ENCODE results near the gene PLOD1. TPM values are rescaled to one million over a fixed set of nuclear protein-coding genes. Genes with fewer than 3 reads are reported as not detected.

Gene PLOD1
- total and polyA plus RNA-seq, 5 donors from 2014 or later, result 2.2 to 6.6 (median 3.2) TPM

DNA sequence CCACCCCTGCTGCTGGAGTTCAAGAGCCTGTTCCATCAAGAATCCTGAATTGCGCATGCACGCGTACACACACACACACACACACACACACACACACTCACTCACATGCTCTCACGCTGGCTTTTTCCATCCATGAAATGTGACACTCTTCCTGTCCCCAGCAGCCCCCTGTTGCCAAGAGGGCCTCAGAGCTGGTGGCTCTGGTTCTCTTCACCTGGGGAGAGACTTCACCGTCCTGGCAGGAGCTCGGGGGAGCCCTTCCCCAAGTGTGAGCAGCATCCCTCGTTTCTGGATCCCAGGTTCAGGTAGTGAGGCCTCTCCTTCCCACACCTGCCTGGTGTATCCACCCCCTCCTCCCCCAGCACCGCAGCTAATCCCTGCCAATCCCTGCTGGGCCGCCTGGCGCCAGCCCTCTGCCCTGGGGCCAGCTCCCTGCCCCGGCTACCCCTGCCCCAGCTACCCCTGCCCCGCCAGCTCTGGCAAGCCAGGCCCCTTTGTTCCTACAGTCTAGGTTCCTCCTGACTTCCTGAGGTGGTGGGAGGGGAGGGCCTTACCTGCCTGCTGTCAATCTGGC, 9.9 kb downstream of the PLOD1 start:
- H3K4me3 ChIP-seq (ENCODE audit: low read depth, low read length), result no peak overlapping the region
- DNase-seq (no peak), ATAC-seq (ENCODE audit: low read depth in 2 of 2) (no peak)
- Mint-ChIP-seq H3K9me3 (no peaks in the 10 kb centered on the region), H3K4me3 (no peak overlapping the region), H3K27me3 (no peaks in the 10 kb centered on the region), H3K27ac (no peak overlapping the region), H3K36me3 (no peaks in the 10 kb centered on the region), H3K4me1 (no peaks in the 10 kb centered on the region)
- H3K36me3 ChIP-seq (ENCODE audit: control insufficient read depth, insufficient read depth, low read length), result no peaks in the 10 kb centered on the region
- no peak overlapping the region for H3K27ac ChIP-seq (ENCODE audit: insufficient read depth, low read length, poor library complexity, severe bottlenecking)
- no peaks in the 10 kb centered on the region for H3K9me3 ChIP-seq (ENCODE audit: control insufficient read depth in 2 of 2, low read length in 2 of 2)
- H3K27me3 ChIP-seq (ENCODE audit: control insufficient read depth, insufficient read depth, low read length), result no peaks in the 10 kb centered on the region
- H3K4me1 ChIP-seq (ENCODE audit: control insufficient read depth, insufficient read depth, low read length, poor library complexity, severe bottlenecking), result no peaks in the 10 kb centered on the region

- Histone ChIP-seq H3K9me3 (ENCODE audit: control insufficient read depth in 2 of 2, low read length in 2 of 2) (no peaks in the 10 kb centered on the region), H3K4me1 (ENCODE audit: control insufficient read depth, insufficient read depth, low read length, poor library complexity, severe bottlenecking) (no peaks in the 10 kb centered on the region), H3K27ac (ENCODE audit: insufficient read depth, low read length, poor library complexity, severe bottlenecking) (no peak overlapping the region), H3K36me3 (ENCODE audit: control insufficient read depth, insufficient read depth, low read length) (no peaks in the 10 kb centered on the region), H3K27me3 (ENCODE audit: control insufficient read depth, insufficient read depth, low read length) (no peaks in the 10 kb centered on the region), H3K4me3 (ENCODE audit: low read depth, low read length) (no peak overlapping the region)
- Mint-ChIP-seq H3K4me1 (no peaks in the 10 kb centered on the region), H3K27me3 (no peaks in the 10 kb centered on the region), H3K9me3 (no peaks in the 10 kb centered on the region), H3K36me3 (no peaks in the 10 kb centered on the region), H3K27ac (no peak overlapping the region), H3K4me3 (no peak overlapping the region)
- ATAC-seq (ENCODE audit: low read depth in 2 of 2) (no peak), DNase-seq (no peak)
Measured at GRCh38 chr1:11946647-11947046, 12.1 kb downstream of the PLOD1 start.

GRCh38 chr1:11948822-11949458, 14.4 kb downstream of the PLOD1 start:
- no peaks in the 10 kb centered on the region for H3K4me1 Mint-ChIP-seq
- Histone ChIP-seq H3K9me3 (ENCODE audit: control insufficient read depth in 2 of 2, low read length in 2 of 2) (no peaks in the 10 kb centered on the region), H3K4me3 (ENCODE audit: low read depth, low read length) (no peak overlapping the region), H3K27ac (ENCODE audit: insufficient read depth, low read length, poor library complexity, severe bottlenecking) (no peak overlapping the region), H3K36me3 (ENCODE audit: control insufficient read depth, insufficient read depth, low read length) (no peaks in the 10 kb centered on the region), H3K27me3 (ENCODE audit: control insufficient read depth, insufficient read depth, low read length) (no peaks in the 10 kb centered on the region), H3K4me1 (ENCODE audit: control insufficient read depth, insufficient read depth, low read length, poor library complexity, severe bottlenecking) (no peaks in the 10 kb centered on the region)
- no peaks in the 10 kb centered on the region for H3K27me3 Mint-ChIP-seq
- no peaks in the 10 kb centered on the region for H3K9me3 Mint-ChIP-seq
- ATAC-seq (ENCODE audit: low read depth in 2 of 2) (no peak), DNase-seq (peak in 1 of 3 donors; percentile 25)
- H3K4me3 Mint-ChIP-seq, result no peak overlapping the region
- no peaks in the 10 kb centered on the region for H3K36me3 Mint-ChIP-seq
- H3K27ac Mint-ChIP-seq, result no peak overlapping the region

- Mint-ChIP-seq H3K4me3 (no peak overlapping the region), H3K36me3 (no peaks in the 10 kb centered on the region), H3K27me3 (no peaks in the 10 kb centered on the region), H3K27ac (no peak overlapping the region), H3K9me3 (no peaks in the 10 kb centered on the region), H3K4me1 (no peaks in the 10 kb centered on the region)
- no peaks in the 10 kb centered on the region for H3K36me3 ChIP-seq (ENCODE audit: control insufficient read depth, insufficient read depth, low read length)
- ATAC-seq (ENCODE audit: low read depth in 2 of 2) (no peak), DNase-seq (no peak)
- H3K27ac ChIP-seq (ENCODE audit: insufficient read depth, low read length, poor library complexity, severe bottlenecking), result no peak overlapping the region
- no peak overlapping the region for H3K4me3 ChIP-seq (ENCODE audit: low read depth, low read length)
- H3K9me3 ChIP-seq (ENCODE audit: control insufficient read depth in 2 of 2, low read length in 2 of 2), result no peaks in the 10 kb centered on the region
- no peaks in the 10 kb centered on the region for H3K4me1 ChIP-seq (ENCODE audit: control insufficient read depth, insufficient read depth, low read length, poor library complexity, severe bottlenecking)
- no peaks in the 10 kb centered on the region for H3K27me3 ChIP-seq (ENCODE audit: control insufficient read depth, insufficient read depth, low read length)
Measured at GRCh38 chr1:11951901-11952300, 17.4 kb downstream of the PLOD1 start.

DNA sequence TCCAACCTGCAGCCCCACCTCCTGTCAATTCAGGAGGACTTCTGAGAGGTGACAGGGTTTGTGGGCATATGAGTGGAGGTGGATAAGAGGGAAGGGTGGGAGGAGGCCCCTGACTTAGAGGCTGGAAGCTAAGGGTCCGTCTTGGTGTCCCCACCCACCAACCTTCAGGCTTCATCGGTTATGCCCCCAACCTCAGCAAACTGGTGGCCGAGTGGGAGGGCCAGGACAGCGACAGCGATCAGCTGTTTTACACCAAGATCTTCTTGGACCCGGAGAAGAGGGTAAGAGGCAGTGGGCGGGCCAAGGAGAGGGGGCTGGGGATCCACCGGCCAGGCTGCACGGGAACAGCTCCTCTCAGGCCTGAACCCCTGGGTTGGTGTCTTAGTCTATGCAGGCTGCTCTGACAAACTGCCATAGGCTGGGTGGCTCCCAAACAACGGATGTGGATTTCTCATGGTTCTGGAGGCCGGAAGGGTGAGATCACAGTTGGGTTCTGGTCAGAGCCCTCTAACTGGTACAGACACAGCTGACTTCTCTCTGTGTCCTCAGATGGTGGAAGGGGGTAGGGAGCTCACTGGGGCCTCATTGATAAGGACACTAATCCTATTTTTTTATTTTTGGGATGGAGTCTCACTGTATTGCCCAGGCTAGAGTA, 18.1 kb downstream of the PLOD1 start:
- DNase-seq (no peak), ATAC-seq (ENCODE audit: low read depth in 2 of 2) (no peak)
- no peak overlapping the region for H3K4me3 Mint-ChIP-seq
- Histone ChIP-seq H3K36me3 (ENCODE audit: control insufficient read depth, insufficient read depth, low read length) (no peaks in the 10 kb centered on the region), H3K4me1 (ENCODE audit: control insufficient read depth, insufficient read depth, low read length, poor library complexity, severe bottlenecking) (no peaks in the 10 kb centered on the region), H3K27ac (ENCODE audit: insufficient read depth, low read length, poor library complexity, severe bottlenecking) (no peak overlapping the region), H3K27me3 (ENCODE audit: control insufficient read depth, insufficient read depth, low read length) (no peaks in the 10 kb centered on the region), H3K9me3 (ENCODE audit: control insufficient read depth in 2 of 2, low read length in 2 of 2) (no peaks in the 10 kb centered on the region), H3K4me3 (ENCODE audit: low read depth, low read length) (no peak overlapping the region)
- no peaks in the 10 kb centered on the region for H3K9me3 Mint-ChIP-seq
- no peak overlapping the region for H3K27ac Mint-ChIP-seq
- H3K4me1 Mint-ChIP-seq, result no peaks in the 10 kb centered on the region
- peaks cover 5% of the 10 kb centered on the region for H3K36me3 Mint-ChIP-seq
- no peaks in the 10 kb centered on the region for H3K27me3 Mint-ChIP-seq

DNA sequence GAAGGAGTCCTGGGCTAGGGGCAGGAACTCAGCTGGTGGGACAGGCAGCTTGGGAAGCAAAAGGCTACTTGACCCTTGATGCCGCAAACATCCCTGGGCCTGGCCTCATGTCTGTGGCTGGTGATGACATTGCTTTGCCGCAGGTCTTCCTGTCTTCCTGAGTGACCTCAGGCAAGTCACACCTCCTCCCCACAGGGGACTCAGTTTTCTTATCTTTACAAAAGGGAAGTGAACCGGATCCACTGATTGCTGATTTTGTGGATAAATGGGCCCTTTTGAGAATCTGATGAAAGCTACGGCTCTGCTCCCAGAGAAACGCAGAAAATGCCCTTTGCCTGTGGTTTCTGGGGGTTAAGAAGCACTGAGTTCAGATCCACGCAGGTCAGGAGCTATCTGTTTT, 20.7 kb downstream of the PLOD1 start:
- Mint-ChIP-seq H3K36me3 (peaks cover 7% of the 10 kb centered on the region), H3K9me3 (peaks cover 0 to 2% (median 0%) of the 10 kb centered on the region in 7 donors), H3K4me1 (no peaks in the 10 kb centered on the region), H3K27ac (no peak overlapping the region), H3K4me3 (no peak overlapping the region), H3K27me3 (no peaks in the 10 kb centered on the region)
- H3K4me1 ChIP-seq (ENCODE audit: control insufficient read depth, insufficient read depth, low read length, poor library complexity, severe bottlenecking), result no peaks in the 10 kb centered on the region
- H3K36me3 ChIP-seq (ENCODE audit: control insufficient read depth, insufficient read depth, low read length), result no peaks in the 10 kb centered on the region
- DNase-seq, result no peak
- no peaks in the 10 kb centered on the region for H3K27me3 ChIP-seq (ENCODE audit: control insufficient read depth, insufficient read depth, low read length)
- no peak overlapping the region for H3K27ac ChIP-seq (ENCODE audit: insufficient read depth, low read length, poor library complexity, severe bottlenecking)
- no peaks in the 10 kb centered on the region for H3K9me3 ChIP-seq (ENCODE audit: control insufficient read depth in 2 of 2, low read length in 2 of 2)
- ATAC-seq (ENCODE audit: low read depth in 2 of 2), result no peak
- H3K4me3 ChIP-seq (ENCODE audit: low read depth, low read length), result no peak overlapping the region

DNA sequence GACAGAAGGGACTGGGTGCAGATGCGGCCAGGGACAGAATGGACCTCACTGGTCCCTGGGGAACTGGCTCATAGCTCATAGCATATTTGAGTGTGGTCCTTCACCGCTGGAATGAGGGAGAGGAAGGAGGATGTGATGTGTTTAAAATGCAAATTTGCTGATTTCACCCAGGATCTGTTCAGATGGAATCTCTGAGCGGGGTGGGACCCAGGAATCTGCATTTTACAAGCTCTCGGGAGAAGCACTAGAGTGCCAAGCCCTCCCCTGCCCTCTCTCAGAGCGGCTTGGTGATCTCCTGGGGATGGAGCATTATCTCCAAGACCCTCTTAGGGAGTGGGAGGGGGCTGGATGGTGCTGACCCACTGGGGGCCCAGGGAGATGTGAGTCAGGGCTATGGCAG, 22.9 kb downstream of the PLOD1 start:
- no peaks in the 10 kb centered on the region for H3K36me3 ChIP-seq (ENCODE audit: control insufficient read depth, insufficient read depth, low read length)
- no peak overlapping the region for H3K27ac ChIP-seq (ENCODE audit: insufficient read depth, low read length, poor library complexity, severe bottlenecking)
- Mint-ChIP-seq H3K36me3 (peaks cover 8% of the 10 kb centered on the region), H3K4me3 (no peak overlapping the region), H3K27ac (peak overlapping the region in 1 of 3 donors; percentile 59), H3K27me3 (no peaks in the 10 kb centered on the region), H3K4me1 (no peaks in the 10 kb centered on the region), H3K9me3 (peaks cover 0 to 2% (median 0%) of the 10 kb centered on the region in 7 donors)
- H3K4me1 ChIP-seq (ENCODE audit: control insufficient read depth, insufficient read depth, low read length, poor library complexity, severe bottlenecking), result no peaks in the 10 kb centered on the region
- no peak overlapping the region for H3K4me3 ChIP-seq (ENCODE audit: low read depth, low read length)
- ATAC-seq (ENCODE audit: low read depth in 2 of 2) (no peak), DNase-seq (no peak)
- no peaks in the 10 kb centered on the region for H3K27me3 ChIP-seq (ENCODE audit: control insufficient read depth, insufficient read depth, low read length)
- H3K9me3 ChIP-seq (ENCODE audit: control insufficient read depth in 2 of 2, low read length in 2 of 2), result no peaks in the 10 kb centered on the region

- Histone ChIP-seq H3K27ac (ENCODE audit: insufficient read depth, low read length, poor library complexity, severe bottlenecking) (no peak overlapping the region), H3K4me1 (ENCODE audit: control insufficient read depth, insufficient read depth, low read length, poor library complexity, severe bottlenecking) (no peaks in the 10 kb centered on the region), H3K9me3 (ENCODE audit: control insufficient read depth in 2 of 2, low read length in 2 of 2) (no peaks in the 10 kb centered on the region), H3K4me3 (ENCODE audit: low read depth, low read length) (no peak overlapping the region), H3K27me3 (ENCODE audit: control insufficient read depth, insufficient read depth, low read length) (no peaks in the 10 kb centered on the region), H3K36me3 (ENCODE audit: control insufficient read depth, insufficient read depth, low read length) (no peaks in the 10 kb centered on the region)
- H3K9me3 Mint-ChIP-seq, result peaks cover 0 to 2% (median 0%) of the 10 kb centered on the region in 7 donors
- no peaks in the 10 kb centered on the region for H3K4me1 Mint-ChIP-seq
- H3K27me3 Mint-ChIP-seq, result no peaks in the 10 kb centered on the region
- DNase-seq, result no peak
- peaks cover 8% of the 10 kb centered on the region for H3K36me3 Mint-ChIP-seq
- H3K27ac Mint-ChIP-seq, result no peak overlapping the region
- no peak for ATAC-seq (ENCODE audit: low read depth in 2 of 2)
- H3K4me3 Mint-ChIP-seq, result no peak overlapping the region
Measured at GRCh38 chr1:11957897-11958296, 23.4 kb downstream of the PLOD1 start.
